HepG2 (cell line): Measurements from ENCODE around the gene LYZL6. TPM values are rescaled to one million over a fixed set of nuclear protein-coding genes. Genes with fewer than 3 reads are reported as not detected.

ENCODE experiments used
- ARID5B ChIP-seq: IDR thresholded peaks from 2 replicates; pipeline ENCODE4 v1.4.0; 2020; ENCODE audit warnings: mild to moderate bottlenecking, missing genetic modification reagents
- DPF2 ChIP-seq: sonication (generic); formaldehyde crosslinking; IDR thresholded peaks from 2 replicates; pipeline ENCODE4 v1.4.0; 2020; ENCODE audit warnings: mild to moderate bottlenecking, low read depth, missing genetic modification reagents, borderline replicate concordance
- GPN1 ChIP-seq: sonication (generic); formaldehyde crosslinking; IDR thresholded peaks from 2 replicates; pipeline ENCODE4 v1.5.1; 2020; ENCODE audit warnings: missing genetic modification reagents, borderline replicate concordance
- HIC2 ChIP-seq: sonication (generic); formaldehyde crosslinking; IDR thresholded peaks from 2 replicates; pipeline ENCODE4 v1.9.0; 2022; ENCODE audit warnings: low read depth, missing genetic modification reagents
- KAT8 ChIP-seq: IDR thresholded peaks from 2 replicates; pipeline ENCODE4 v1.6.1; 2016; ENCODE audit warnings: missing genetic modification reagents, missing compliant biosample characterization
- KLF6 ChIP-seq: IDR thresholded peaks from 2 replicates; pipeline ENCODE4 v1.8.0; 2016; ENCODE audit warnings: missing biosample characterization, missing genetic modification reagents
- LRRFIP1 ChIP-seq: sonication (generic); formaldehyde crosslinking; conservative IDR thresholded peaks from 2 replicates; pipeline ENCODE4 v1.4.0; 2020; ENCODE audit warnings: missing genetic modification reagents
- MTF1 ChIP-seq: sonication (generic); formaldehyde crosslinking; IDR thresholded peaks from 2 replicates; pipeline ENCODE4 v1.5.0; 2020; ENCODE audit warnings: missing genetic modification reagents
- SIX1 ChIP-seq: sonication (generic); formaldehyde crosslinking; IDR thresholded peaks from 2 replicates; pipeline ENCODE4 v1.4.0; 2020; ENCODE audit warnings: missing genetic modification reagents, borderline replicate concordance
- SNAPC4 ChIP-seq: sonication (generic); formaldehyde crosslinking; IDR thresholded peaks from 2 replicates; pipeline ENCODE4 v1.4.0; 2020; ENCODE audit warnings: mild to moderate bottlenecking, missing genetic modification reagents
- SP4 ChIP-seq: sonication (generic); formaldehyde crosslinking; IDR thresholded peaks from 2 replicates; pipeline ENCODE4 v1.8.1; 2023; ENCODE audit warnings: mild to moderate bottlenecking, missing genetic modification reagents
- USF2 ChIP-seq, 2 experiments: sonication (generic) in 1 of 2; formaldehyde crosslinking in 1 of 2; IDR thresholded peaks; 2 replicates each; pipeline versions ENCODE4 v1.5.1 to v1.6.1; 2011 to 2020; ENCODE audit warnings: borderline replicate concordance in 1 of 2, low read depth in 1 of 2, low read length in 1 of 2, mild to moderate bottlenecking in 1 of 2, missing genetic modification reagents in 1 of 2, moderate library complexity in 1 of 2
- ZNF614 ChIP-seq: IDR thresholded peaks from 2 replicates; pipeline ENCODE4 v1.6.1; 2018; ENCODE audit warnings: missing biosample characterization, missing genetic modification reagents, inconsistent platforms, borderline replicate concordance
- polyA plus RNA-seq, 8 experiments: library from polyadenylated mRNA; depleted of rRNA in 3 of 8; stranded (reverse) in 7 of 8; unstranded in 1 of 8; fragments of >200 nt; fragmentation: Illumina TruSeq in 4 of 8; extraction: Trizol in 4 of 8; gene quantifications; 2 replicates each; pipeline versions ENCODE4 v1.2.1 to v1.2.3, GENCODE V29; 2011 to 2016; ENCODE audit warnings: low read depth in 4 of 8, missing spikeins in 1 of 8, mixed read lengths in 1 of 8; ENCODE audit not compliant: insufficient read depth in 1 of 8
- total RNA-seq, 5 experiments: library from RNA; depleted of rRNA; stranded (reverse); fragments of >200 nt; fragmentation: Illumina TruSeq; extraction: Trizol; gene quantifications; 2 replicates each; pipeline ENCODE4 v1.2.3, GENCODE V29; 2016; ENCODE audit warnings: low read depth in 1 of 5

Gene LYZL6
- total and polyA plus RNA-seq, 2 of the 13 experiments (the other 11 are each of a cell fraction or from before 2014, with no cell fraction given), result not detected

GRCh38 chr17:35981908-35982330 lies 38.4 kb upstream of the LYZL6 start (continued):
- TF ChIP-seq USF2 (IDR thresholded peaks at IDR 0.05; ENCODE audit: low read depth, low read length) (no peak), USF2 (CRISPR knock-in tag; IDR thresholded peaks at IDR 0.05; ENCODE audit: borderline replicate concordance) (no peak), KAT8 (CRISPR knock-in tag) (peak; percentile 44; the same call in 1 of the 2 replicates), GPN1 (no peak), SNAPC4 (peak; percentile 66; the same call in 1 of the 2 replicates), ZNF614 (CRISPR knock-in tag) (peak; percentile 73; the same call in 1 of the 2 replicates), DPF2 (no peak), SP4 (CRISPR knock-in tag) (no peak), KLF6 (CRISPR knock-in tag) (0 out of 2 replicates have a peak, but pooled peaks have one; percentile 57), LRRFIP1 (CRISPR knock-in tag) (no peak), ARID5B (CRISPR knock-in tag) (peak; percentile 70), MTF1 (CRISPR knock-in tag) (no peak), SIX1 (CRISPR knock-in tag) (no peak), HIC2 (CRISPR knock-in tag) (0 out of 2 replicates have a peak, but pooled peaks have one; percentile 33)
